NCI-H82 (cell line): ENCODE results near the gene PLCXD1.
"Not testable (repeated sequence)": the region's sequence is repeated elsewhere in the genome, so short reads cannot be mapped to it uniquely, and the experiment has no call there.

Experiments
- DNase-seq: peaks from one replicate; lab custom pipeline; 2025; lab: John Stamatoyannopoulos, UW

PLCXD1 gene

DNA sequence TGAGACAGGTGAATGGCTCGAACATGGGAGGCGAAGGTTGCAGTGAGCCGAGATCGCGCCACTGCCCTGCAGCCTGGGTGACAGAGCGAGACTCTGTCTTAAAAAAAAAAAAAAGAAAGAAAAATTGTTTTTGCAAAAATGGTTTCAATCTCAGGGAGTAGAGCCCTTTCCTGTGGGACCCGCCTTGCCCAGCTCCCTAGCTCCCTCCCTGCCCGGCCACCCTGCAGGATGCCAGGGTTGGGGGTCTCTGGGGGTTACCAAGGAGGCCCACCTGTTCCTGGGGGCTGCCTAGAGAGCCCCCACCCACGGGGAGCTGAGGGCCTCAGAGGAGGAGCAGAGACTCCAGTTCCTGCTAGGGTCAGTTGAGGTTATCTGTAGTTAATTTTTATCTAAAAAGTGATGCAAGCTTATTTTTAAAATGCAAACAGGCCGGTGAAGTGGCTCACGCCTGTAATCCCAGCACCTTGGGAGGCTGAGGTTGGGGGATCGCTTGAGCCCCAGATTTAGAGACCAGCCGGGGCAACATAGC is 18.7 kb upstream of the PLCXD1 start:
- DNase-seq = no peak

DNA sequence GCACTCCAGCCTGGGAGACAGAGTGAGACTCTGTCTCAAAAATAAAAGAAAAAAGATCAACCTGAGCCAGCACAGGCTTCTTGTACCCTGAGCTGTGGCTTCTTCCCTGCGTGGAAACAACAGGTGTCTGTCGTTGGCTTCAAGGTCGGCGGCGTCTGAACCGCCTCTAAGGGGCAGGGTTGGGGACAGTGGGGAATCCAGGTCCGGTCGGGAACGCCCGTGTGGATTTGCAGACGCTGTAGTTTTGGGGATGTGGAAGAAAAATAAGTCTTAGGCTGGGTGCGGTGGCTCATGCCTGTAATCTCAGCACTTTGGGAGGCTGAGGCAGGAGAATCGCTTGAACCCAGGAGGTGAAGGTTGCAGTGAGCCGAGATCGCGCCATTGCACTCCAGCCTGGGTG is 17.2 kb upstream of the PLCXD1 start:
- not testable (repeated sequence) for DNase-seq

DNA sequence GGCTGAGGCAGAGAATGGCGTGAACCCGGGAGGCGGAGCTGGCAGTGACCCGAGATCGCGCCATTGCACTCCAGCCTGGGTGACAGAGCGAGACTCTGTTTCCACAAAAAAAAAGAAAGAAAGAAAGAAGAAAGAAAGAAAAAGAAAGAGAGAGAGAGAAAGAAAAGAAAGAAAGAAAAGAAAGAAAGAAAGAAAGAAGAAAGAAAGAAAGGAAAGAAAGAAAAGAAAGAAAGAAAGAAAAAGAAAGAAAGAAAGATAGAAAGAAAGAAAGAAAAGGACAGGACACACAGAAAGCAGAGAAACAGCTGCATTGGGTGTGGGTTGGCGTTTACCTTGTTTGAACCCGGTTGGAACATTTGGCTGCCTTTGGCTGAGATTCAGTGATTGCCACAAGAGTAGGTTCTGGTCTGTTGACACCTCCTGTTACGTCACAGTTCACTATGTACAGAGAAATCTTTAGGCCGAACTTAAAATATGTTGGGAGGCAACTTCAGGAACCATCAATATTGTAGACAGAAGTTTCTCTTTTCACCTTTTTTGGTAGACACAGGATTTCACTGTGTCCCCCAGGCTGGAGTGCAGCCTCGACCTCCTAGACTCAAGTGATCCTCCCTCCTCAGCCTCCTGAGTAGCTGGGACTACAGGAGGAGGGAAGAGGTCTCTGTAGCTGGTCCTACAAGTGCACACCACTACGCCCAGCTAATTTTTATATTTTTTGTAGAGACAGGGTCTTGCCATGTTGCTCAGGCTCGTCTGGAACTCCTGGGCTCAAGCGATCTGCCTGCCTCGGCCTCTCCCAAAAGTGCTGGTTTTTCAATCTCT is 16.3 kb upstream of the PLCXD1 start:
- DNase-seq = no peak

DNA sequence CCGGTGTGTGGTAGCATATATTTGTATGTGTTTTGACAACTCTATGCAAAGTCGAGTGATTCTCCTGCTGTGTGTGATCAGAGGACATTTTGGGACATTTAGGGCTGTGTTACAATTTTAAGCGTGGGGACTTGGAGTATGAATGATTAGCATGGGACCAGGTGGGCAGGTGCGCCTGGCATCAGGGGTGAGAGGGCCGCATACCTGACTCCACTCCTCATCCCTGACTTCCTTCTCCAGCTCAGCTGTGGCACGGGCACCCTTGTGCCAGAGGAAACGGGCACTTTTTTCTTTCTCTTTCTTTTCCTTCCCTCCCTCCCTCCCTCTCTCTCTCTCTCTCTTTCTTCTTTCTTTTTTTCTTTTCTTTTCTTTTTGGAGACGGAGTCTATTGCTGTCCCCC is 15.7 kb upstream of the PLCXD1 start:
- DNase-seq = no peak

DNA sequence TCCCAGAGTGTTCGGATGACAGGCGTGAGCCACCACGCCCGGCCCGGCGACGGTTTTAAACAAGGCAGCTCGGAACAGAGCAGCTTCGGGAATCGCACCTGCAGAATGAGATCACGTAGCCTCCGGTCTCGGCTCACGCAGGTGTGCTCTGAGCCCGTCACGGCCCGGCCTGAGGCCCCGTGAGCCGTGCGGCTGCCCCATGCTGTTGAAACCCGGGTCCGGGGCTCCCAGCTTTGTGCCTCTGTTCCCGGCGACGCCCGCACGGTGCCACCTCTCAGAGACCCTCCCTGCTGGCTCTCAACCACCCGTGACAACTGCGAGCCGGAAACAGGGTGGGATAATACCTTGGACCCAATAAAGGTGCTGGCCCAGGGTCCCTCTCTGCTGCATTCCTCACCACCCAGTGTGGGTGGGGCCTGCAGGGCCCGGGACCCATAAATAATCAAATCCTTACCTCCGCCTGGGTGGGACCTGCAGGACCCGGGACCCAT is 13.4 kb upstream of the PLCXD1 start:
- DNase-seq = no peak

DNA sequence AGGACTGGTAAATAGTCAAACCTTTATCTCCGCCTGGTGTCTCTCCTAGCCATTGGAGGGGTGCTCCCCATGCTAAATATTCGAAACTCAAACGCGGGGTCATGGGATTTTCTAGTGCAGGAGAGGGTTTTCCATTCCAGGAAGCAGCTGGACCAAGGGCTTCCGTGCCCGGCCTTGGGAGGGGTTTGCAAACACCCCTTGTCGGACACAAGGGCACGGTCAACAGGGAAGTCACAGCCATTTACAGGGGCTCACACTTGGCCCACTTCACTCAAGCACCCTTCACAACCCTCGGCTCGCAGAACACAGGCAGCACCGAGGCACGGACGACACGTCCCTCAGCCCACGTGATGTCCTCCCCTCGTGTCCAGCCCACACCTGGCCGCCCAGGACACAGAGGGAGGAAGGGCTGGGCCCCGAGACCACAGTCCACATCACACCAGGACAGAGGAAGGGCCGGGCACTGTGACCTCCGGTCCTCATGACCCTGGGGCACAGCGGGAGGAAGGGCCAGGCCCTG is 10.3 kb upstream of the PLCXD1 start:
- DNase-seq = no peak

DNA sequence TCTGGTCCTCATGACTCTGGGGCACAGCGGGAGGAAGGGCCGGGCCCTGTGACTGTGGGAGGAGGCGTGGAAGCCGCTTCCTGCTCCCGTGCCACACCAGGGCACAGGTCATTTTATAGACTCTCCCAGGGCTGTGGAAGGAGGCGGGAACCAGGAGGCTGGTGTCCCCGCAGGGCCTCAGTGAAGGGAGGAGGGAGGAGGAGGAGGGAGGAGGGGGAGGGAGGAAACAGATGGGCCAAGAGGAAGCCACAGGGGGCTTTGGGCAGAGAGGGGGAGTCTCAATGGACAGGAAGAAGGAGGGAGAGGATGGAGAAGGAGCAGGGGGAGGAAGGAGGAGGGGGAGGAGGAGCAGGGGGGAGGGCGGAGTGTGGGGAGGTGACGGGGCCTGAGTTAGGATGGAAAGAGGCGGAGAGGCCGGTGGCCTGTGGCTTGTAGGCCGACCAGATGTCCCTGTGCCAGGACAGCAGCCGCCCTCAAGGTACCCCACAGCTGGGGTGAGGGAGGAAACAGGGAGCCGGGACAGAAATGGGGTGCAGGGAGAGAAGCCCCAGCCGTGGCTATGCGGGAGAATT is 6.2 kb upstream of the PLCXD1 start:
- DNase-seq = no peak

DNA sequence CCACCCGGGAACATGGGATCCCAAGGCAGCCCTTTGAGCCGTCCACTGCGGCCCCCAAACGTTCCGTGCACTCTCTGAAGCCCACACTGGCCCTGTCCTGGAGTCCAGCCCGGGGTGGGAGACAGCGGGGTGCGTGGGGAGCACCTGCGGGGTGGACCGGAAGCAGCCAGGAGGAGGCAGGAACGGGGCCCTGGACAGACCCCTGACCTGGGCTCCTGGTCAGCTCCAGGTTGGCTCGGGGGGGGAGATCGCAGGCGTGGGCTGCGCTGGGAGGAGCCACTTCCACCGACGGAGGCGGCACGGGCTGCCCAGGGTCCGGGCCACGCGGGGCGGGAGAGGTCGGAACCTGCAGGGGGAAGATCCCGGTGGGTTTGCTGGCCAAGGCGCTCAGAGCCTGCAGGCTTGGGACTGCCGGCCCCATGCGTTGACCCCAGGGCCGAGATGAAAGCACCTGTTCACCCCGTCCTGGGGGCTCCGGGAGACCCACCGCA is 5.7 kb upstream of the PLCXD1 start:
- no peak for DNase-seq

DNA sequence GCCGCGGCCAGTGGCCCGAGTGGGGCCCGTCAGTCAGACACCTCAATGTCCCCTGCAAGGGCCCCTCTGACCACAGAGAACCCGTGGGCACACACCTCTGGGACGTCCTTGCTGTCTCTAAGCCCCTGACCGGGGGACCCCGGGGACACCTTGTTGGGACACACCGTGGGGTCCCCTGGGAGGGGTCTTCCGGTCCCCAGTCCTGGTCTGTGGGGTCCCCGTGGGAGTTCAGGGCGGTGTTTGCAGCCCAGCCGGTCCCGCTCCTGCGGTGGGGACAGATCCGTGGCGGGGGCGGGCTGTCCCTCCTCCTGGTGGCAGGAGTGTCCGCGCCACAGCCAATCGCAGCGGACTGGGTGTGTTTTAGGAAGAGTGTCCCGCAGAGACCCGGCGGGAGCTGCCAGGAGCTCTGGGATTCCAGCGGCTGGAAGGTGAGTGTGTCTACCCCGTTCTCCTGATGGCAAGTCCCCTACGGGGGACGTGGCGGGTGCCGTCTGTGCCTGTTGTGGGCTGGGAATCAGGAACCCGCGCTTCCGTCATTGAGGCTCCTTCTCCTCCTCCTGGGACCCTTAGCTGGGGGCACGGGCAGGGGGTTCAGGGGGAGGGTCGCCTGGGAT is 5.1 kb upstream of the PLCXD1 start:
- DNase-seq = no peak

DNA sequence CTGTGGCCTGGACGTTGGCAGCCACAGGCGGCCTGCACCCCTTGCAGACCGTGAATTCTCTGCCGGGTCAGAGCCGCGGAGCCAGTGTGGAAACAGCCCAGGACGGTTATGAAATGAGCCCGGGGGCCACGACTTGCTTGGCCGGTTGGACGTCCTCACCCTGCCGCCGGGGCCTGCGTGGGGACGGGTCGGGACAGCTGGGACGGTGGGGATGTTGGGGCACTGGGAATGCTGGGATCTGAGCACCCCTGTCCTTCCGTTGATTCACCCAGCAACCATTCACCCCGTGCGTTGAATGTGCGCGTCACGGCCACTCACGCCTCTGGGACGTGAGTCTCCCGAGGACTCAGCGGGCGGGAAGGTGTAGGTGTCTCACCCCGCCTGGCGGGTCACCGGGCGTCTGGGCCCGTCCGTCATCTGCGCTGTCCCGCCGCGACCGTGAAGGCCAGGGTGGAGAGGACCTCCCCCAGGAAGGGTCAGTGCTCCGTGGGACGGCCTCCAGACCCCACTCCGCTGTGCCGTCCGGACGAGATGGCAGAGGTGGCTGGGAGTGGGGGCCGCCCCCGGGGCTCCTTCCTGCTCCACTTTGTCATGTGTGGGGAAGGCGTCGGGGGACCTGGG is 4.5 kb upstream of the PLCXD1 start:
- no peak for DNase-seq

DNA sequence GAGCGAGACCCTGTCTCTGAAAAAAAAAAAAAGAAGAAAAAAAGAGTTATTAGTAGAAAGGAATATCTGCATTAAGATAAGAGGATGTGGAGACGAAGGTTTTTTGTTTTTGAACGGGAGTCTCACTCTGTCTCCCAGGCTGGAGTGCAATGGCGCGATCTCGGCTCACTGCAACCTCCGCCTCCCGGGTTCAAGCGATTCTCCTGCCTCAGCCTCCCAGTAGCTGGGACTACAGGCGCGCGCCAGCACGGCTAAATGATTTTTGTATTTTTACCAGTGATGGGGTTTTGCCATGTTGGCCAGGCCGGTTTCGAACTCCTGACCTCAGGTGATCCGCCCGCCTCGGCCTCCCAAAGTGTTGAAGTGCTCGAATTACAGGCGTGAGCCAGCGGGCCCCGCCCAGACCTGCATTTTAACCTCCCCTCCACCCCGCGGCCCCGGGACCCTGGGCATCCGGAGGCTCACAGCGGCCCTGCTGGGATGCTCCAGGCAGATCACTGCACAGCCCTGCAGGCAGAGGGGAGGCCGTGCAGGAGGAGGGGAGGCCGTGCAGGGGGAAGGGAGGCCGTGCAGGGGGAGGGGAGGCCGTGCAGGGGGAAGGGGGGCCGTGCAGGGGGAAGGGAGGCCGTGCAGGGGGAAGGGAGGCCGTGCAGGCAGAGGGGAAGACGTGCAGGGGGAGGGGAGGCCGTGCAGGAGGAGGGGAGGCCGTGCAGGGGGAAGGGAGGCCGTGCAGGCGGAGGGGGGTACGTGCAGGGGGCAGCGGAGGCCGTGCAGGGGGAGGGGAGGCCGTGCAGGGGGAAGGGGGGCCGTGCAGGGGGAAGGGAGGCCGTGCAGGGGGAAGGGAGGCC is 1.2 kb upstream of the PLCXD1 start:
- DNase-seq = not testable (repeated sequence)

DNA sequence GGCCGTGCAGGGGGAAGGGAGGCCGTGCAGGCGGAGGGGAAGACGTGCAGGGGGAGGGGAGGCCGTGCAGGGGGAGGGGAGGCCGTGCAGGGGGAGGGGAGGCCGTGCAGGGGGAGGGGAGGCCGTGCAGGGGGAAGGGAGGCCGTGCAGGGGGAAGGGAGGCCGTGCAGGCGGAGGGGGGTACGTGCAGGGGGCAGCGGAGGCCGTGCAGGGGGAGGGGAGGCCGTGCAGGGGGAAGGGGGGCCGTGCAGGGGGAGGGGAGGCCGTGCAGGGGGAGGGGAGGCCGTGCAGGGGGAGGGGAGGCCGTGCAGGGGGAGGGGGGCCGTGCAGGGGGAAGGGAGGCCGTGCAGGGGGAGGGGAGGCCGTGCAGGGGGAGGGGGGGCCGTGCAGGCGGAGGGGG is 459 bp upstream of the PLCXD1 start:
- DNase-seq = not testable (repeated sequence)

DNA sequence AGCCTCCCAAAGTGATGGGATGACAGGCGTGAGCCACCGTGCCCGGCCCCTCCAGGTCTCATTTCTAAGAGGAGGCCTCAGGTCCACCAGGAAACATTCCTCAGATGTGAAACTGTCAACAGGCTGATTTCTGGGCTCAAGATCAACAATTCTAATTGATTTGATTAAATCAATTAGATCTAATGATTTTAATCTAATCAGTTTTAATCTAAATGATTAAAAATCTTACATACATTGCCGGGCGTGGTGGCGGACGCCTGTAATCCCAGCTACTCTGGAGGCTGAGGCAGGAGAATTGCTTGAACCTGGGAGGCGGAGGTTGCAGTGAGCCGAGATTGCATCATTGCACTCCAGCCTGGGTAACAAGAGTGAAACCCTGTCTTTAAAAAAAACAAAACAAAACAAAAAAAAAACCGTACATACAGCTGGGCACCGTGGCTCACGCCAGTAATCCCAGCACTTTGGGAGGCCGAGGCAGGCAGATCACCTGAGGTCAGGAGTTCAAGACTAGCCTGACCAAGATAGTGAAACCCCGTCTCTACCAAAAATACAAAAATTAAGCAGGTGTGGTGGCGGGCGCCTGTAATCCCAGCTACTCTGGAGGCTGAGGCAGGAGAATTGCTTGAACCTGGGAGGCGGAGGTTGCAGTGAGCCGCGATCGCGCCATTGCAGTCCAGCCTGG is 960 bp downstream of the PLCXD1 start:
- not testable (repeated sequence) for DNase-seq

DNA sequence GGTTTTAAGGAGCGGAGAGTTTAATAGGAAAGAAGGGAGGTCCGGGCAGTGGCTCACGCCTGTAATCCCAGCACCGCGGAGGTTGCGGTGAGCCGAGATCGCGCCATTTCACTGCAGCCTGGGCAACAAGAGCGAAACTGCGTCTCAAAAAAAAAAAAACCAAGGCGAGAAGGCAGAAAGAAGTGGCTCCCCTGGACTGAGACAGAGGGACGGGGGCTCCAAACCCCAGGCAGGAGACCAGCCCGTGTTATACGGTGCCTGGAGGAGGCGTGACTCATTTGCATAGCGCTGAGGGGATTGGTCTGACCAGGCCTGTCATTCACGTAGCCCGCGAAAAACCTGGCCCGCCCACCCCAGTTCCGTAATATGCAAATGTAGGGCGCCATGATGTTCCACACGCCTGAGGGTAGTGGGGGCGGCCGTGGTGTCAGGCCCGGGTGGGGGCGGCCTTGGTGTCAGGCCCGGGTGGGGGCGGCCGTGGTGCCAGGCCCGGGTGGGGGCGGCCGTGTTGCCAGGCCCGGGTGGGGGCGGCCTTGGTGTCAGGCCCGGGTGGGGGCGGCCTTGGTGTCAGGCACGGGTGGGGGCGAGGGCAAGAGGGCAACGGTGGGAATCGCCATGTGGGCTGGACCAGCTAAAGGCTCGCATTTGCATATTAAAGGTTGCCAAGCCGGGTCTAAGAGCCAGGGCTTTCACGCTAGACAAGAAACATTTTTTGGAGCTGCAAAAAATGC is 2.1 kb downstream of the PLCXD1 start:
- no peak for DNase-seq

DNA sequence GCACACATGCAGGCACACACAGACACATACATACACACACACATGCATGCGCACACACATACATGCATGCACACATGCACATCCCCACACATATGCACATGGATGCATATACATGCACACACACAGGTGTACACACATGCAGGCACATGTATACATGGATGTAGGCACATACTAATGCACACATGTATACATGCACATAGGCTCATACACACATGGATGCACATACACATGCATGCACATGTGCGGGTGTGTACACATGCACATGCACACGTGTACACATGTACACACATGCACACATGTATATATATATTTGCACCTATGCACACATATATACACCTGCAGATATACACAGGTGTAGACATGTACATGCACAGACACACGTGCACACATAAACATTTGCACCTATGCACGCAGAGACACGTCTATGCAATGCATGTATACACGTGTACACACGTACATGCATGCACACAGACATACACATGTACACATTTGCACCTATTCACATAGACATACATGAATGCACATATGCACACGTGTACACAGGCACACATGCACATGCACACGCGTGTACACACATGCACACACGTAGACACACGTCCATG is 4.0 kb downstream of the PLCXD1 start:
- DNase-seq = no peak

DNA sequence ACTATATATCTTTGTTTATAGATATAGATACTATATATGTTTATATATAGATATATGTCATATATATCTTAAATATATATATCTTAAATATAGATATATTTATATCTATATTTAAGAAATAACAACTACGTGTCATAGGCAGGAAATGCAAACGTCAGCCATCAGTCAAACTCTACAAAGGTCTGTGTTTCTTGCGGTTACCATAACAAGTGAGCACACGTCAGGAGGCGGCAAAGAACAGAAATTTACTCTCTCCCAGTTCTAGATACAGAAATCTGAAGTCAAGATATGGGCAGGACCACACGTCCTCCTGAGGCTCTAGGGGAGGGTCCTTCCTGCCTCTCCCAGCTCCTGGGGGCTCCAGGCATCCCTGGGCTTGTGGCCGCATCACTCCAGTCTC is 6.5 kb downstream of the PLCXD1 start:
- no peak for DNase-seq

DNA sequence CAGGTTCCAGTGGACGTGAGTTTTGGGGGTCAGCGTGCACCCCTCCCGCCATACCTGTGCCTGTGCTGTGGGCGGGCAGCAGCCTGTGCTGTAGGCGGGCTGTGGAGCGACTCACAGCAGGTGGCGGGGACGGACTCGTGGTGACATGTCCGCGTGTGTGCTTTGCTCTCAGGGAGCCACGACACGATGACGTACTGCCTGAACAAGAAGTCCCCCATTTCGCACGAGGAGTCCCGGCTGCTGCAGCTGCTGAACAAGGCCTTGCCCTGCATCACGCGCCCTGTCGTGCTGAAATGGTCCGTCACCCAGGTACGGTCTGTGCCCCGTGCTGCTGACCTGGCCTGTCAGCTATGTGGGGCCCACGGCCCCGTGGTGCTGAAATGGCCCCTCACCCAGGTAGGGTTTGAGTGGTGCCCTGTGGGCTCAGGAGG is 7.4 kb downstream of the PLCXD1 start:
- no peak for DNase-seq

DNA sequence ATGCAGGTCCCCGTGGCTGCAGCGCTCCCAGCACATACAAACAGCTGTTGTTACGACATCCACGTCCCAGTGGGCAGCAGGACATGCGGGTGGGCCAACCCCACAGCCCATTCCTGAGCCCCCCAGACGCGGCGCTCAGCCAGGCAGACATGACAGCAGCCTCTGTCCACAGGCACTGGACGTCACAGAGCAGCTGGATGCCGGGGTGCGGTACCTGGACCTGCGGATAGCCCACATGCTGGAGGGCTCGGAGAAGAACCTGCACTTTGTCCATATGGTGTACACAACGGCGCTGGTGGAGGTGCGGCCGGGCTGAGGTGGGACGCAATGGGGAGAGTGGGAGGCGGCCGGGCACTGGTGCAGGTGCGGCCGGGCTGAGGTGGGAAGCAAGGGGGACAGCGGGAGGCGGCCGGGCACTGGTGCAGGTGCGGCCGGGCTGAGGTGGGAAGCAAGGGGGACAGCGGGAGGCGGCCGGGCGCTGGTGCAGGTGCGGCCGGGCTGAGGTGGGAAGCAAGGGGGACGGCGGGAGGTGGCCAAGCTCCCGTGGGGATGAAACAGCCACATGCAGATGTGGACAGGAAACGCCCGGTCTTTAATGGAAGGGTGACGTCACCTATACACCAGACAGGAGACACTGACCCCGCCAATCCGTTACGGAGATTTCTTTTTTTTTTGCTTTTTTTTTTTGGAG is 9.4 kb downstream of the PLCXD1 start:
- no peak for DNase-seq

DNA sequence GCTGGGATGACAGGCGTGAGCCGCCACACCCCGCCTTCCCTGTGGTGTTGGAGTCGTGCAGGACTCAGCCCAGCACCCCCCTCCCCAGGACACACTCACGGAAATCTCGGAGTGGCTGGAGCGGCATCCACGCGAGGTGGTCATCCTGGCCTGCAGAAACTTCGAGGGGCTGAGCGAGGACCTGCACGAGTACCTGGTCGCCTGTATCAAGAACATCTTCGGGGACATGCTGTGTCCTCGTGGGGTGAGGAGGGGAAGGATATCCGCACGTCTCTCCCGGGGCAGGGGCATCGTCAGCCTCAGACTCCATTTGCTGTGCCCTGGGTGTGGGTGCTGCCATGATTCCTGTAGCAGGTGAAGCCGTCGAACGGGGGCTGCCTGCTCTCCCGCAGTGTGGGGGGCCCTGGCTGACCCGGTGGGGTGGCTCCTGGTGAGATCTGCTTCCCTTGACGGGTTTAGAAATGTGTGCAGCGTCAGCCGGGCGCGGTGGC is 10.3 kb downstream of the PLCXD1 start:
- no peak for DNase-seq
